SK-N-SH (cell line): ENCODE data around the gene PYGB.

Source experiments
- EP300 ChIP-seq, 2 experiments: IDR thresholded peaks; 2 replicates each; pipeline versions ENCODE4 v1.4.0 to v1.6.1; 2012; ENCODE audit warnings: borderline replicate concordance in 1 of 2, low read depth in 1 of 2, low read length in 1 of 2
- GABPA ChIP-seq: IDR thresholded peaks from 2 replicates; pipeline ENCODE4 v1.4.0; 2012; ENCODE audit warnings: low read depth, mild to moderate bottlenecking
- GATA2 ChIP-seq: sonication (generic); formaldehyde crosslinking; IDR thresholded peaks from 2 replicates; pipeline ENCODE4 v1.5.0; 2020; ENCODE audit warnings: mild to moderate bottlenecking, missing genetic modification reagents
- JUND ChIP-seq: IDR thresholded peaks from 2 replicates; pipeline ENCODE4 v1.4.0; 2012
- MEF2A ChIP-seq: IDR thresholded peaks from 2 replicates; pipeline ENCODE4 v1.4.0; 2012; ENCODE audit warnings: low read depth, borderline replicate concordance
- MXI1 ChIP-seq: IDR thresholded peaks from 2 replicates; pipeline ENCODE4 v1.6.1; 2012; ENCODE audit warnings: mild to moderate bottlenecking, low read depth, low read length, improper control_type of control experiment
- RAD21 ChIP-seq: IDR thresholded peaks from 2 replicates; pipeline ENCODE4 v1.6.1; 2012; ENCODE audit warnings: mild to moderate bottlenecking, low read length
- RFX5 ChIP-seq: IDR thresholded peaks from 2 replicates; pipeline ENCODE4 v1.6.1; 2012; ENCODE audit warnings: mild to moderate bottlenecking, improper control_type of control experiment, low read length
- YY1 ChIP-seq: IDR thresholded peaks from 2 replicates; pipeline ENCODE4 v1.4.0; 2012; ENCODE audit warnings: low read depth, mild to moderate bottlenecking
- TF ChIP-seq, protein P1 (sequence below): IDR thresholded peaks from 2 replicates; pipeline ENCODE4 v1.4.0; 2012; ENCODE audit warnings: low read depth, borderline replicate concordance
- TF ChIP-seq, protein P2 (sequence below): fragments of 200-600 bp; sonication (generic); IDR thresholded peaks from 2 replicates; pipeline ENCODE4 v1.6.1; 2017; ENCODE audit warnings: antibody characterized with exemption, mild to moderate bottlenecking, moderate library complexity
- TF ChIP-seq, protein P3 (sequence below): fragments of 150-350 bp; IDR thresholded peaks from 2 replicates; pipeline ENCODE4 v1.6.1; 2016; ENCODE audit warnings: mild to moderate bottlenecking, low read depth, low read length
- TF ChIP-seq, protein P4 (sequence below): IDR thresholded peaks from 2 replicates; pipeline ENCODE4 v1.4.0; 2012; ENCODE audit warnings: low read depth, borderline replicate concordance

DNA sequence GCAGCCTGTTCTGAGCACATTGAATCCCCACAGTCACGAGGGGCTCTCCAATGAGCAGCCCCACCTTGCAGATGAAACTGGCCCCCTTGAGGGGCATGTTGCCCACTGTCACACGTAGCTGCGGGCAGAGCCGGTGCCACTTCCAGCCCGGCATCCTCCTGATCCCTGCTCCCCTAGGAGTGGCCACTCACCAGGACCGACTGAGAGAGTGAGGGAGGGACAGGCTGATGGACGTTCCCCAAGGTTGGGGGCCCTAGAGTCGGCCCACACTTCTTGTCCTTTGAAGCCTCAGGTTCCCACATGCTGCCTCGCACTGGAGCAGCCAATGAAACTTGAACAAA, 41.9 kb upstream of the PYGB start:
- TF ChIP-seq, protein P1, sequence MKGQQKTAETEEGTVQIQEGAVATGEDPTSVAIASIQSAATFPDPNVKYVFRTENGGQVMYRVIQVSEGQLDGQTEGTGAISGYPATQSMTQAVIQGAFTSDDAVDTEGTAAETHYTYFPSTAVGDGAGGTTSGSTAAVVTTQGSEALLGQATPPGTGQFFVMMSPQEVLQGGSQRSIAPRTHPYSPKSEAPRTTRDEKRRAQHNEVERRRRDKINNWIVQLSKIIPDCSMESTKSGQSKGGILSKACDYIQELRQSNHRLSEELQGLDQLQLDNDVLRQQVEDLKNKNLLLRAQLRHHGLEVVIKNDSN = no peak
- TF ChIP-seq, protein P2, sequence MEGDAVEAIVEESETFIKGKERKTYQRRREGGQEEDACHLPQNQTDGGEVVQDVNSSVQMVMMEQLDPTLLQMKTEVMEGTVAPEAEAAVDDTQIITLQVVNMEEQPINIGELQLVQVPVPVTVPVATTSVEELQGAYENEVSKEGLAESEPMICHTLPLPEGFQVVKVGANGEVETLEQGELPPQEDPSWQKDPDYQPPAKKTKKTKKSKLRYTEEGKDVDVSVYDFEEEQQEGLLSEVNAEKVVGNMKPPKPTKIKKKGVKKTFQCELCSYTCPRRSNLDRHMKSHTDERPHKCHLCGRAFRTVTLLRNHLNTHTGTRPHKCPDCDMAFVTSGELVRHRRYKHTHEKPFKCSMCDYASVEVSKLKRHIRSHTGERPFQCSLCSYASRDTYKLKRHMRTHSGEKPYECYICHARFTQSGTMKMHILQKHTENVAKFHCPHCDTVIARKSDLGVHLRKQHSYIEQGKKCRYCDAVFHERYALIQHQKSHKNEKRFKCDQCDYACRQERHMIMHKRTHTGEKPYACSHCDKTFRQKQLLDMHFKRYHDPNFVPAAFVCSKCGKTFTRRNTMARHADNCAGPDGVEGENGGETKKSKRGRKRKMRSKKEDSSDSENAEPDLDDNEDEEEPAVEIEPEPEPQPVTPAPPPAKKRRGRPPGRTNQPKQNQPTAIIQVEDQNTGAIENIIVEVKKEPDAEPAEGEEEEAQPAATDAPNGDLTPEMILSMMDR = no peak
- no peak for TF ChIP-seq RFX5
- no peak for TF ChIP-seq GABPA
- TF ChIP-seq, protein P3, sequence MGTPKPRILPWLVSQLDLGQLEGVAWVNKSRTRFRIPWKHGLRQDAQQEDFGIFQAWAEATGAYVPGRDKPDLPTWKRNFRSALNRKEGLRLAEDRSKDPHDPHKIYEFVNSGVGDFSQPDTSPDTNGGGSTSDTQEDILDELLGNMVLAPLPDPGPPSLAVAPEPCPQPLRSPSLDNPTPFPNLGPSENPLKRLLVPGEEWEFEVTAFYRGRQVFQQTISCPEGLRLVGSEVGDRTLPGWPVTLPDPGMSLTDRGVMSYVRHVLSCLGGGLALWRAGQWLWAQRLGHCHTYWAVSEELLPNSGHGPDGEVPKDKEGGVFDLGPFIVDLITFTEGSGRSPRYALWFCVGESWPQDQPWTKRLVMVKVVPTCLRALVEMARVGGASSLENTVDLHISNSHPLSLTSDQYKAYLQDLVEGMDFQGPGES = no peak
- no peak for TF ChIP-seq GATA2 (CRISPR knock-in tag)
- no peak for TF ChIP-seq EP300 (IDR thresholded peaks at IDR 0.05; ENCODE audit: borderline replicate concordance in 1 of 2, low read depth in 1 of 2, low read length in 1 of 2)
- no peak for TF ChIP-seq YY1
- TF ChIP-seq MEF2A = no peak
- TF ChIP-seq MXI1 = no peak
- TF ChIP-seq, protein P4, sequence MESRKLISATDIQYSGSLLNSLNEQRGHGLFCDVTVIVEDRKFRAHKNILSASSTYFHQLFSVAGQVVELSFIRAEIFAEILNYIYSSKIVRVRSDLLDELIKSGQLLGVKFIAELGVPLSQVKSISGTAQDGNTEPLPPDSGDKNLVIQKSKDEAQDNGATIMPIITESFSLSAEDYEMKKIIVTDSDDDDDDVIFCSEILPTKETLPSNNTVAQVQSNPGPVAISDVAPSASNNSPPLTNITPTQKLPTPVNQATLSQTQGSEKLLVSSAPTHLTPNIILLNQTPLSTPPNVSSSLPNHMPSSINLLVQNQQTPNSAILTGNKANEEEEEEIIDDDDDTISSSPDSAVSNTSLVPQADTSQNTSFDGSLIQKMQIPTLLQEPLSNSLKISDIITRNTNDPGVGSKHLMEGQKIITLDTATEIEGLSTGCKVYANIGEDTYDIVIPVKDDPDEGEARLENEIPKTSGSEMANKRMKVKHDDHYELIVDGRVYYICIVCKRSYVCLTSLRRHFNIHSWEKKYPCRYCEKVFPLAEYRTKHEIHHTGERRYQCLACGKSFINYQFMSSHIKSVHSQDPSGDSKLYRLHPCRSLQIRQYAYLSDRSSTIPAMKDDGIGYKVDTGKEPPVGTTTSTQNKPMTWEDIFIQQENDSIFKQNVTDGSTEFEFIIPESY = no peak
- no peak for TF ChIP-seq JUND
- no peak for TF ChIP-seq RAD21
